ENCODE results near the gene NEGR1.

NEGR1 gene

GRCh38 chr1:71561729-71562128 lies 720.6 kb downstream of the NEGR1 start:
- H3K27ac ChIP-seq: no peak overlapping the region
- TF ChIP-seq ZFX (IDR thresholded peaks at IDR 0.05; ENCODE audit: borderline replicate concordance): no peak
- TF ChIP-seq CTCF (IDR thresholded peaks at IDR 0.05): no peak

- no peak for TF ChIP-seq ZFX (IDR thresholded peaks at IDR 0.05; ENCODE audit: borderline replicate concordance)
- TF ChIP-seq CTCF (IDR thresholded peaks at IDR 0.05): no peak
- H3K27ac ChIP-seq: no peak overlapping the region
Observed at GRCh38 chr1:71561206-71561605, 721.1 kb downstream of the NEGR1 start.

DNA sequence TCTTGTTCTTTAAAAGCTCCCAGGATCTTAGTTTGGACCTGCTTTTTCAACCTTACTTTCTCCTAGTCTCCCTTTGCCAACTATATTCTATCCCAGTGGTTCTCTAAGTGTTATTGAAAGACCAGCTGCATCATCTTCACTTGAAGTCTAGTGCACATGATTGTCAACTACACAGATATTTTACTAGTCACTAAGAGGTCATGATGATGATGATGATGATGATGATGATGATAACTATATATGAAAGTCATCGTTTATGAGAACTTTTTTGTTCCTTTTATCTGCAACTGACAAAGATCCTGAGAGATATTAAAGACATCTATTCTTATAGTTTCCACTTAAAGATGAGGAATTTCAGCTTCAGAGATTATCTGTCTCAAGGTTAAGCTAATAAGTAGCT lies 722.5 kb downstream of the NEGR1 start:
- TF ChIP-seq ZFX (IDR thresholded peaks at IDR 0.05; ENCODE audit: borderline replicate concordance): no peak
- no peak for TF ChIP-seq CTCF (IDR thresholded peaks at IDR 0.05)
- no peak overlapping the region for H3K27ac ChIP-seq

- no peak for TF ChIP-seq ZFX (IDR thresholded peaks at IDR 0.05; ENCODE audit: borderline replicate concordance)
- TF ChIP-seq CTCF (IDR thresholded peaks at IDR 0.05): no peak
- H3K27ac ChIP-seq: no peak overlapping the region
Observed at GRCh38 chr1:71557138-71557537, 725.2 kb downstream of the NEGR1 start.

DNA sequence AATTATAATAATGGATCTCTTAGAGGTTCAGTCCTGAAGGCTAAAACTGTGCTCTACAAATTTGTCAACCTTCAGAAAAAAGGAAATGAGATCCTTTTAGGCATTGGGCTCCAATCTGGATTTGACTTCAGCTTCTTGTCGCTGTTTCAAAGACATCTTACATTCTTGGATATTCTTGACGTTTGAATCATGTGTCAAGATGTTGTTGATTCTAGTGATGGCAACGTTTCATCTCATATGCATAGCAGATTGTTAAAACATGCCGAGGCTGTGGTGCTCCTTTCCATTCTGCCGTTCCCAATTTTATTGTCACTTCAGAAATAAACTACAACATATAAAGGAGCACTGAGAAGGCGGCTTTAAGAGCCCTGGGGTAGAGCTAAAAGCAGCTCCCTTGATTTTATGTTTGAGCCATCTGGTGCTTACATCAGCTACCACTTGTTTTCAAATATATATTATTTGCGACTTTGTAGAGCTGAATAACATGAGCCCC lies 733.9 kb downstream of the NEGR1 start:
- TF ChIP-seq ZFX (IDR thresholded peaks at IDR 0.05; ENCODE audit: borderline replicate concordance) (no peak), CTCF (IDR thresholded peaks at IDR 0.05) (no peak)

GRCh38 chr1:71542155-71542554 lies 740.2 kb downstream of the NEGR1 start:
- TF ChIP-seq CTCF (IDR thresholded peaks at IDR 0.05) (no peak), ZFX (IDR thresholded peaks at IDR 0.05; ENCODE audit: borderline replicate concordance) (no peak)
- H3K27ac ChIP-seq: no peak overlapping the region

More for the DNA sequence above, 733.9 kb downstream of the NEGR1 start:
- H3K27ac ChIP-seq: no peak overlapping the region

DNA sequence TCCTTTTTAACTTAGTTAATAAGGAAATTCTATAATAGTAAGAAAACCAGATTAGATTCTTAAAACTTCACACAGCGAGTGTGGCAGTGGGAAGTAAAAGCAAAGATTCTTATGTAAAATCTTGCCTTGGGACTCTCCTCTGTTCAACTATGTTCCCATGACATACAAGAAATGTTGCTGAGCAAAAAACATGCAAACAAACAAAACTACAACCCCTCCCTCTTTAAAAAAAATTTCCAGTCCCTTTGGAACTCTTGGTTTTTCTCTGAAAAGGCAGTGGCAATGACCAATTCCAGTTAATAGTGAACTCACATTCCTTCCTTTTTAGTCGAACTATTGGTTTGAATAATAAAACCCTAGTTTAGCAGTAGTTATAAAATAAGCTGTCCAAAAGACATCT lies 748.4 kb downstream of the NEGR1 start:
- no peak for TF ChIP-seq ZFX (IDR thresholded peaks at IDR 0.05; ENCODE audit: borderline replicate concordance)
- TF ChIP-seq CTCF (IDR thresholded peaks at IDR 0.05): no peak
- no peak overlapping the region for H3K27ac ChIP-seq

All from 22Rv1 (cell line).